GM18511 (cell line): ENCODE measurements around the gene SIK3.
"Not testable (repeated sequence)": the region's sequence is repeated elsewhere in the genome, so short reads cannot be mapped to it uniquely, and the experiment has no call there.

Source experiments
- ATAC-seq: cut with Tn5 transposase; IDR thresholded peaks from one replicate; pipeline ENCODE4 v1.9.1; 2021; ENCODE audit warnings: mild to moderate bottlenecking, moderate library complexity; ENCODE audit not compliant: unreplicated experiment

Gene SIK3

DNA sequence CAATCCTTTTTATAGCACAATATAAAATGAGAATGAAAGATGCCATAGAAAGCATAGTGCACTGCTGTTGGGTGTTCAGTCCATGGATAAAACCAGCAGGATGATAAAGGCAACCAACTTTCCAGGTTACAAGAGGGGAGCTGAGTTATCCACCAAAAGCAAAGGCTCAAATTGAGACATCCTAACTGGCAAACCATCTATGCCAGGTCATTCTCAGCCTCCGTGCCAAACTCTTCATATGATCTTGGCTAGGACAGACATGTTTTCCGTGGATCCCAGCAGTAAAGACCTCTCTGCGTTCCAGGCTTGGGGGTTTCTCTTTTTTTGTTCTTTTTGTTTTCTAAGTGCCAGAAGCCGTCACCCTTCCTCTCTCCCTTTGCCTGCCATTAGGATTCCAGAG lies 253.5 kb downstream of the SIK3 start:
- ATAC-seq: no peak

DNA sequence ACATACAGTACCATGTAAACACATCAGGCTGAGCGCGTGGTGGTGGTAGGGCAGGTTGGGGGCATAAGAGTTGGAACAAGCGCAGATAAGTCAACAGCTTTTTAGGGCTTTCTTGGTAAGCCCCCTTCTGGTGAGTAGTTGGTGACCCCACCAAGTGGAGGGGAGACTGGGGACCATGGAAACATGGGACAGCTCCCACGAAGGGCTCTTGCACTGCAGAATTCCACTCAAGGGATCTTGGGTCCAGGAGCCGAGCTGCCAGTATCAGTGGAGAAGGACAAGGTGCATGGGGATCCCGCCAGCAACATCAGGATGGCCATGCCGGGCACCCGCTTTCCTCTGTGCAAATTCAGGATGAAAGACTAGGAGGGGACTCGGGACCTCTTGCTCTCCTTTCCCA lies 254.6 kb downstream of the SIK3 start:
- ATAC-seq: no peak

DNA sequence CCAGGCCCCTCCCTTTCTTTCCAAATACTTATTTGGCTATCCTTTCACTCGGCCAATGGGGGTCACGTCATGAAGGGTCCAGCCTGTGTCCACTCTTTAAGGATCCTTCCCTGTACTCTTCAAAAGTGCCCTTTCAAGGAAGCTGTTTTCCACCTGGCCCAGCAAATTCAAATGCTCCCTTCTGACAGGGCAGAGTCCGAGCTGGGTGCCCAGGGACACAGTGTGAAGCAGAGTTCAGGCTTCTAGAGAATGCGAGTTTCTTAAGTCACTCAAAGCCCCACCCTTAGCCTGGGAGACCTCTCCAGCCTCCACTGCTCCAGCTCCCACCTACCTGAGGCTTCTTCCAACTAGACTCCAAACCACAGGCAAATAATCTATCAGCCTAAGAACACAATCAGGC lies 255.3 kb downstream of the SIK3 start:
- ATAC-seq: no peak

DNA sequence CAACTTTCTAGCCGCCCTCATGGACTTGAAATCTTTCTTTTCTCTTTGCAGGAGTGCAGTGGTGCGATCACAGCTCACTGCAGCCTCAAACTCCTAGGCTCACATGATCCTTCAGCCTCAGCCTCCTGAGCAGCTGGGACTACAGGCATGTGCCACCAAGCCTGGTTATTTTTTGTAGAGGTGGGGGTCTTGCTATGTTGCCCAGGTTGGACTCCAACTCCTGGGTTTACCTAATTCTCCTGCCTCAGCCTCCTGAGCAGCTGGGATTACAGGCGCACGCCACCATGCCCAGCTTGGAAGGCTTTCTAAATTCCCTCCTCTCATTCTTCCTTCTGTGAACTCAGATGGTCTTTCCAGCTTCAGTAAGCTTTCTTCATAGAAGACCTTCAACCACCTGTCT lies 256.1 kb downstream of the SIK3 start:
- no peak for ATAC-seq

GRCh38 chr11:116840746-116841296 lies 257.4 kb downstream of the SIK3 start:
- ATAC-seq: no peak

GRCh38 chr11:116840224-116840745 lies 257.9 kb downstream of the SIK3 start:
- no peak for ATAC-seq

DNA sequence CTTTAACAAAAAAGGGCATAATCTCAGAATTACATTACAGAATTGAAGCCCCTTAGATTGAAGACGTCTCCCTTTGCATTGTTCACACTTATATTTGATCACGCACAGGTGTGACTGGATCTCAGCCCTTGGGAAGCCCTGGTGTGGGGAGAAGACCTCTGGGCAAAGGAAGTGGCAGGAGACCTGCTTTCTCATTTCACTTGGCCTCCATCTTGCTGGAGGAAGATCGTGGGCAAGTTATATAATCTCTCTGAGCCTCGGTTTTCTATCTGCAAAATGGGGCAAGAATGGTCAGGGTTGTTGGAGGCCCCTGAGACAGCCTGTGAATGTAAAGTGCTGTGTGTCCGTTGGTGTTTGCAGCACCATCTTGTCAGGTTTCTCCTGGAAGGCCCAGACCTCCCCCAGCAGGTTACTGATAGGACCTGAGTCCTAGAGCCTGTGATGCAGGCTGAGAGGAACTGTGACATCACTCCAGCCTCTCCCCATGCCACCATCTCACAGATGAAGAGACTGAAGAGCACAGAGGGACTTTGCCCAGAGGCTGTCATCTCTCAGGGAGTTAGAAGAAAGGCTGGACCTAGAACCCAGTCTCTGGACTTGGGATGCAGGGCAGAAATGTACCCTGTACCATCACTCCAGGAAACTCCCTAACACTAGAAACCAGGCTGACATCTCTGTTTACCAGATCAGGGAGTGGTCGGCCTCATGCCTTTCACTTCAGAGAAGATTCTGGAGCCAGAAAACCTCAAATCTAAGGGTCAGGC lies 259.7 kb downstream of the SIK3 start:
- no peak for ATAC-seq

DNA sequence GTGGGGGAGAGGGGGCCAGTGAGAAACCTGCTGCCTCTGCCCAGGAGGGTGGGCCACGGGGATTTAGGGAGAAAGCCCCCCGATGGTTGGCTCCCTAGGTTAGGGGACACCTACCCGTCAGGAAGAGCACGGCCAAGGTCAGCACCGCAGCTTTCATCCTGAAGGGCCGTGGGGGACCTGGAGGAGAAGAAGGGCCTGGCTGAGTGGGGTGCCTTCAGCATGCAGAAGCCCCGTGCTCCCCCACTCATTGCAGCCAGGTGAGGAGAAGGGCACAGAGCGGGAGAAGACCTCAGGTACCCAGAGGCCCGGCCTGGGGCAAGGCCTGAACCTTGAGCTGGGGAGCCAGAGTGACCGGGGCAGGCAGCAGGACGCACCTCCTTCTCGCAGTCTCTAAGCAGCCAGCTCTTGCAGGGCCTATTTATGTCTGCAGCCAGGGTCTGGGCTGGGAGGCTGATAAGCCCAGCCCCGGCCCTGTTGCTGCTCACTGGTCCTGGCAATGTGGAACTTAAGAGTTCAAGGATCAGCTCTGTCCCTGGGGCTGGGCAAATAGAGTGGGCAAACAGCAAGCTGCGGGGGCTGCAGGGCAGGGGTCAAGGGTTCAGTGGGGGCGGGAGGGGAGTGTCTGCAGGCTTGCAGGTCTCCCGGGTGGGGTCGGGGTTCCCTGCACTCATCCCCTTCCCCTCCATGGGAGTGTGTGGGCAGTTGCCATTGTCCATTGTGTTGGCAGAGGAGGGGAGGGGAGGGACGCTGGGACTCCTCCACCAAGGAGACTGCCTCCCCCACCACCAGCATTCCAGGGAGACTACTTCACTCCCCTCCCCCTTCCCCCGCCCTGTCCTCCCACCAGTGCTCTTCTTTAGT lies 260.8 kb downstream of the SIK3 start, which contains the start of gene APOA1:
APOA1 (minus strand) TSS at position 392 of the 861 bp plus-strand sequence; CDS start at position 157, 235 bp downstream.
- ATAC-seq: no peak

GRCh38 chr11:116836632-116836991 lies 261.6 kb downstream of the SIK3 start:
- no peak for ATAC-seq

GRCh38 chr11:116835791-116836631 lies 262.2 kb downstream of the SIK3 start:
- peak; percentile 79 for ATAC-seq

- peak; percentile 32 for ATAC-seq
These were observed 263.0 kb downstream of the SIK3 start for GRCh38 chr11:116835042-116835772.

GRCh38 chr11:116834535-116835041 lies 263.6 kb downstream of the SIK3 start:
- ATAC-seq: not testable (repeated sequence)

GRCh38 chr11:116833816-116834534 lies 264.3 kb downstream of the SIK3 start:
- no peak for ATAC-seq

- no peak for ATAC-seq
These were observed 264.8 kb downstream of the SIK3 start for GRCh38 chr11:116833491-116833815.

- ATAC-seq: no peak
These were observed 265.6 kb downstream of the SIK3 start for GRCh38 chr11:116832350-116833290.

- no peak for ATAC-seq
These were observed 266.4 kb downstream of the SIK3 start for GRCh38 chr11:116831790-116832349.

GRCh38 chr11:116830184-116830912 lies 267.9 kb downstream of the SIK3 start:
- ATAC-seq: no peak
